RWPE1 (cell line): Measurements from ENCODE around the gene RNF20.

ENCODE experiments used
- CTCF ChIA-PET: fragments of 350-600 bp; sonication (Branson Sonifier 250); formaldehyde crosslinking; extraction: SDS; loops from one replicate; lab custom pipeline; 2021; lab: Yijun Ruan, JAX
- POLR2A ChIA-PET: fragments of 400-600 bp; formaldehyde crosslinking; extraction: SDS; loops from one replicate; lab custom pipeline; 2020; ENCODE audit warnings: antibody characterized with exemption; ENCODE audit not compliant: low non-redundant PET; lab: Yijun Ruan, JAX
- DNase-seq: peaks from one replicate; pipeline ENCODE4 v3.0.0; 2012; ENCODE audit warnings: low spot score
- H3K27ac ChIP-seq: fragments of 450-650 bp; 2 replicates; pipeline ENCODE4 v1.5.1; 2017
- TF ChIP-seq, protein P1 (sequence below): fragments of 450-650 bp; conservative IDR thresholded peaks from 2 replicates; pipeline ENCODE4 v1.5.1; 2017; ENCODE audit warnings: low read depth, mild to moderate bottlenecking

Gene RNF20

DNA sequence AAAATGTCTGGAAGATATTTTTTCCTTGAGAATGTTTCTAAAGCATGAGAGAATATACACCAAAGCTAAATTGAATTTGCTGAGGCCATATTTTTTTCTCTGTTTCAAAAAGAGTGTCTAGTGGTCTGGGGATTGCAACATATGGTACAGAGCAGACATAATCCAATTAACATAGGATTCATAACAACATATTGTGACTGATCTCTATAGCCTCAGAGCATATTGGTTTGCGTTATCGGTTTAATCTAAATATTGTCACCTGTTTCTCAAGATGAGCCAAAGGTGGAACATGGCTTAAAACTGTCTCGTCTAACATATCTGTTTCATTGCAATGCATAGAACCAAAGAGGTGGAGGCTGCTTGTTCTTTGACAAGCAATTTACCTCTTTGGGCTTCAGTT is 57.2 kb downstream of the RNF20 start:
- CTCF ChIA-PET = interaction anchor here (0.6 to 0.8 kb wide), 2 partner anchors 9 to 115 kb away, joined by 3 to 4 read pairs; no protein-coding TSS in a partner anchor

DNA sequence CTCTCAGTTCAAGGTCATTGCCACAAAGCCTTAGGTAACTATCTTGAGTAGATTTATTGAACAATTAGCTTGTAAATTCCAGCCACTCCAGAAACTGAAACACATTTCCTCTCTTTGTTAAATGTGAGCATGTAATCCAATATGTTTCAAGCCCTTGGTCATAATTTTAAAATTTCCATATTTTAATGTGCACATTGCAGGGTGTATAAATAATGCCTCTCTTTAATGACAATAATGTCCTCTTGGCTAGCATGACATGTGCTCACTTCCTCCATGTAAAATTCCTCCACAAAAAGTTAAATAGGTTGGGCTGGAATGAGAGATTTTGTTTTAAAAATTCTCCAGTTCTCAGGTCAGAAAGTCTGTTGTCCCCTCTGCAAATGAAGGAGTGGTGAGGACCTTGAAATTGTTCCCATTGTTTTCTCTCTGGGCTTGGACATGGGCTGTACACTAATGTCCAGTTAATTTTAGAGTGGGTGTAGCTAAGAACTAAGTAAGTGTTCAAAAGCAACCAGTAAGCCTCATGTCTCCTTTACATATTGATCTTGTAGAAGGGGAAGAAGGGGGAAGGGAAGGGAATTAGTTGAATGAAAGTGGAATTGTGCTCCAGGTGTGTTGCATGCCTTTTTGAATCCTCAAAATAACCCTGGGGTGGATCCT is 58.3 kb downstream of the RNF20 start:
- CTCF ChIA-PET = interaction anchor here (0.7 kb wide), 1 partner anchor 1385 kb away, joined by 3 read pairs; no protein-coding TSS in a partner anchor
- POLR2A ChIA-PET = no interaction called here
- no peak overlapping the region for H3K27ac ChIP-seq
- DNase-seq = no peak
- TF ChIP-seq, protein P1, sequence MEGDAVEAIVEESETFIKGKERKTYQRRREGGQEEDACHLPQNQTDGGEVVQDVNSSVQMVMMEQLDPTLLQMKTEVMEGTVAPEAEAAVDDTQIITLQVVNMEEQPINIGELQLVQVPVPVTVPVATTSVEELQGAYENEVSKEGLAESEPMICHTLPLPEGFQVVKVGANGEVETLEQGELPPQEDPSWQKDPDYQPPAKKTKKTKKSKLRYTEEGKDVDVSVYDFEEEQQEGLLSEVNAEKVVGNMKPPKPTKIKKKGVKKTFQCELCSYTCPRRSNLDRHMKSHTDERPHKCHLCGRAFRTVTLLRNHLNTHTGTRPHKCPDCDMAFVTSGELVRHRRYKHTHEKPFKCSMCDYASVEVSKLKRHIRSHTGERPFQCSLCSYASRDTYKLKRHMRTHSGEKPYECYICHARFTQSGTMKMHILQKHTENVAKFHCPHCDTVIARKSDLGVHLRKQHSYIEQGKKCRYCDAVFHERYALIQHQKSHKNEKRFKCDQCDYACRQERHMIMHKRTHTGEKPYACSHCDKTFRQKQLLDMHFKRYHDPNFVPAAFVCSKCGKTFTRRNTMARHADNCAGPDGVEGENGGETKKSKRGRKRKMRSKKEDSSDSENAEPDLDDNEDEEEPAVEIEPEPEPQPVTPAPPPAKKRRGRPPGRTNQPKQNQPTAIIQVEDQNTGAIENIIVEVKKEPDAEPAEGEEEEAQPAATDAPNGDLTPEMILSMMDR = no peak

More for the DNA sequence above, 57.2 kb downstream of the RNF20 start:
- H3K27ac ChIP-seq = no peak overlapping the region
- no peak for DNase-seq
- TF ChIP-seq, protein P1 = no peak
- POLR2A ChIA-PET = no interaction called here

GRCh38 chr9:101592788-101593187 is 59.1 kb downstream of the RNF20 start:
- ChIA-PET POLR2A (no interaction called here), CTCF (interaction anchor here (0.7 kb wide), 1 partner anchor 1384 kb away, joined by 3 read pairs; no protein-coding TSS in a partner anchor)
- DNase-seq = no peak
- H3K27ac ChIP-seq = no peak overlapping the region
- TF ChIP-seq, protein P1 = no peak

DNA sequence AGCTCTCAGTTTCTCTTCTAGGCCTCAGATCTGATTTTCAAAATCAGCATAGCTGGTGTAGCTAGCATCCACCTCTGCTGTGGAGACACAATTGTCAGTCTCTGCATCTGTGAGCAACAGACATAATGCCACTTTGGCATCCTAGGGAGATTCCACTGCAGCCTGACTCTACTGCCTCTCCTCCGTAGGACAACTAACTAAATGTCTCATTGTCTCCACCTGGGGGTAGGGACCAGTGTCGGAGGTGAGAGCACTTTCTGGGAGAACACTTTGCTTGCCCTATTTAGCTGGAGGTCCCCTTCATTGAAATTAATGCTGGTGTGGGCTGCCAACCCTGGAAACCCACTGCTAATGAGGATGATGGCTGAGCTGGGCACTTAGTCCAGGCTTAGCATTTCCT is 59.7 kb downstream of the RNF20 start:
- no peak overlapping the region for H3K27ac ChIP-seq
- DNase-seq = no peak
- ChIA-PET POLR2A (no interaction called here), CTCF (no interaction called here)
- TF ChIP-seq, protein P1 = no peak

GRCh38 chr9:101594796-101595195 is 61.1 kb downstream of the RNF20 start, which contains the start of gene PPP3R2:
Gene PPP3R2, minus strand, starts transcription at chr9:101594969. Its CDS starts 48 bp downstream, at chr9:101594921.
- CTCF ChIA-PET = no interaction called here
- TF ChIP-seq, protein P1 = no peak
- POLR2A ChIA-PET = no interaction called here

DNA sequence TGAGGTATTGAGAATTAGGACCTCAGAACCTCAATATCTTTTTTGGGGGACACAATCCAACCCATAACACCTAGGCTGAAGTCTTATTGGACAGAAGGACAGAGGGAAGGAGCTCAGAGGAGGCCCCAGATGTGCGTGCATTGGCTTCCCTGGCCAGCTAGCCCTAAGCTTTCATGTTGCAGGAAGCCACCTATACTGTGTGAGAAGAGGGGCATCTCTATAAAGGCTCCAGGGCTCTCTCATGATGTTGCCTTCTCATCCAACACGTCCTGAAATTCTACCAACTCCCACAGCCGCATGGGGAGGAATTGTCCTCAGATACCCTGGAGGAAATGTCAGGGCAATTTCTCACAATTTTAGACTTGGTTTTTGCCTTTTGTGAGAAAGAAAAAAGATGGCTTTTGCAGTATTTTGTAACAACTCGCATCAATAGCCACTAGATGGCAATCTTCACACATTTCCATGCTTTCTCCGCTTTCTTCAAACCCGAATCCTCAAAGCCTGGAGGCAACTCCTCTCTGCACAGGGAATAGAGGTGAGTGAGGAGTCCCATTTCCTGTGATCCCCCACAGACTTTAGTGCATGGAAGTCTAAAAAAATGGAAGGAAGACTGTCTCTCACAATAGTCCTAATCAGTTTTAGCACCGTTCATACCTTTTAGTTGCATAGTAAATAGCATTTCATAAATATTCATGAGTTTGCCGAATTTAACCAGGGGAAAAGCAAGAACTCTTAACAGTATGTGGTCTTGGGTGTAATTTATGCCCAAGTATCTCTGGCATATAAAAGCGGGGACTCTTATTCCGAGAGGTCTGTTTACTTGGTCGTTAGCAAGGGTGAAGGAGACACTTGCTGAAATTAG is 68.5 kb downstream of the RNF20 start:
- H3K27ac ChIP-seq = no peak overlapping the region
- DNase-seq = peak; percentile 76
- POLR2A ChIA-PET = no interaction called here
- TF ChIP-seq, protein P1 = peak; percentile 90
- CTCF ChIA-PET = interaction anchor here (0.6 kb wide), 1 partner anchor 39 kb away, joined by 5 read pairs; no protein-coding TSS in a partner anchor

More at GRCh38 chr9:101594796-101595195, 61.1 kb downstream of the RNF20 start, which contains the start of gene PPP3R2:
- DNase-seq = no peak
- H3K27ac ChIP-seq = no peak within 1 kb of the TSS
